SU-DHL-6 (cell line): Measurements from ENCODE around the gene RSPRY1.

Experiments
- H2AFZ ChIP-seq: fragments of 200-600 bp; sonication (generic); 2 replicates; pipeline ENCODE4 v1.6.1; 2014; ENCODE audit warnings: low read depth, mild to moderate bottlenecking, moderate library complexity, mixed read lengths, antibody characterized with exemption, low read length; ENCODE audit not compliant: severe bottlenecking
- H3F3A ChIP-seq: fragments of 200-600 bp; shearing (Covaris generic); 2 replicates; pipeline ENCODE4 v1.6.0; 2016; ENCODE audit warnings: antibody characterized with exemption, mild to moderate bottlenecking; ENCODE audit not compliant: insufficient read depth
- H3K27ac ChIP-seq: fragments of 200-600 bp; sonication (generic); 2 replicates; pipeline ENCODE4 v1.5.1; 2016; ENCODE audit warnings: low read depth, mild to moderate bottlenecking, low read length, moderate library complexity, mixed read lengths
- H3K27me3 ChIP-seq: fragments of 200-600 bp; sonication (generic), shearing (Covaris generic); 2 replicates; pipeline ENCODE4 v1.6.0; 2014; ENCODE audit warnings: mild to moderate bottlenecking, low read length
- H3K36me3 ChIP-seq: fragments of 200-600 bp; sonication (generic); 2 replicates; pipeline ENCODE4 v1.6.1; 2014; ENCODE audit warnings: mild to moderate bottlenecking, low read length, mixed read lengths
- H3K4me2 ChIP-seq: fragments of 300-600, 200-600 bp; shearing (Covaris generic), sonication (generic); 2 replicates; pipeline ENCODE4 v1.6.0; 2014; ENCODE audit warnings: low read length, low read depth, mild to moderate bottlenecking; ENCODE audit not compliant: poor library complexity, severe bottlenecking
- H3K4me3 ChIP-seq: fragments of 200-600 bp; sonication (generic); 2 replicates; pipeline ENCODE4 v1.5.1; 2014; ENCODE audit warnings: antibody characterized with exemption, low read length, mild to moderate bottlenecking, mixed read lengths; ENCODE audit not compliant: insufficient read depth, poor library complexity, severe bottlenecking
- H3K79me2 ChIP-seq: fragments of 200-600 bp; sonication (generic); 2 replicates; pipeline ENCODE4 v1.6.1; 2014; ENCODE audit warnings: mild to moderate bottlenecking, low read length, moderate library complexity; ENCODE audit not compliant: insufficient read depth
- H3K9ac ChIP-seq: fragments of 200-600 bp; sonication (generic); 2 replicates; pipeline ENCODE4 v1.7.0; 2014; ENCODE audit warnings: mild to moderate bottlenecking, low read length
- H3K9me2 ChIP-seq: fragments of 200-600 bp; sonication (generic); replicated peaks from 2 replicates; pipeline ENCODE4 v1.6.1; 2014; ENCODE audit warnings: low read length; ENCODE audit not compliant: insufficient read depth
- H3K9me3 ChIP-seq: fragments of 200-600 bp; sonication (generic); 2 replicates; pipeline ENCODE4 v1.6.1; 2014; ENCODE audit warnings: low read length, mixed read lengths; ENCODE audit not compliant: insufficient read depth
- H4K20me1 ChIP-seq: fragments of 200-600 bp; sonication (generic); 2 replicates; pipeline ENCODE4 v1.6.1; 2014; ENCODE audit warnings: low read depth, mild to moderate bottlenecking, antibody characterized with exemption, low read length, moderate library complexity, mixed read lengths
- CTCF ChIP-seq: fragments of 200-600 bp; sonication (generic); IDR thresholded peaks from one replicate; pipeline ENCODE4 v1.5.1; 2017; ENCODE audit warnings: antibody characterized with exemption, mild to moderate bottlenecking, low read length, moderate library complexity; ENCODE audit not compliant: insufficient read depth, poor library complexity, severe bottlenecking
- EZH2phosphoT487 ChIP-seq: fragments of 200-600 bp; sonication (generic), shearing (Covaris generic); conservative IDR thresholded peaks from 2 replicates; pipeline ENCODE4 v1.6.1; 2018; ENCODE audit warnings: mild to moderate bottlenecking, antibody characterized with exemption, low read length, moderate library complexity, mixed read lengths

RSPRY1 gene

GRCh38 chr16:57257455-57258070, 71.4 kb downstream of the RSPRY1 start:
- no peaks in the 10 kb centered on the region for H4K20me1 ChIP-seq
- peaks cover 4% of the 10 kb centered on the region; the same call in 1 of the 2 replicates for H3K9me3 ChIP-seq
- no peak overlapping the region for H3K27ac ChIP-seq
- no peaks in the 10 kb centered on the region for H3K27me3 ChIP-seq
- H3K9me2 ChIP-seq: no peaks in the 10 kb centered on the region
- TF ChIP-seq EZH2phosphoT487: no peak
- no peak for TF ChIP-seq CTCF
- no peak overlapping the region for H3K4me3 ChIP-seq
- H3F3A ChIP-seq: no peaks in the 10 kb centered on the region
- no peak overlapping the region for H2AFZ ChIP-seq
- H3K4me2 ChIP-seq: no peak overlapping the region
- peaks cover 7% of the 10 kb centered on the region for H3K36me3 ChIP-seq
- no peak overlapping the region for H3K9ac ChIP-seq
- no peaks in the 10 kb centered on the region for H3K79me2 ChIP-seq

GRCh38 chr16:57258226-57258909, 72.2 kb downstream of the RSPRY1 start:
- no peak overlapping the region for H3K9ac ChIP-seq
- H3K9me2 ChIP-seq: no peaks in the 10 kb centered on the region
- no peaks in the 10 kb centered on the region for H3F3A ChIP-seq
- no peak overlapping the region for H3K27ac ChIP-seq
- TF ChIP-seq CTCF (no peak), EZH2phosphoT487 (no peak)
- no peak overlapping the region for H3K4me2 ChIP-seq
- no peaks in the 10 kb centered on the region for H4K20me1 ChIP-seq
- no peaks in the 10 kb centered on the region for H3K27me3 ChIP-seq
- no peaks in the 10 kb centered on the region for H3K9me3 ChIP-seq
- no peaks in the 10 kb centered on the region for H3K36me3 ChIP-seq
- H2AFZ ChIP-seq: no peak overlapping the region
- no peak overlapping the region for H3K4me3 ChIP-seq
- no peaks in the 10 kb centered on the region for H3K79me2 ChIP-seq

GRCh38 chr16:57258910-57259475, 72.9 kb downstream of the RSPRY1 start:
- Histone ChIP-seq H3K9me2 (no peaks in the 10 kb centered on the region), H3K79me2 (no peaks in the 10 kb centered on the region)
- TF ChIP-seq EZH2phosphoT487 (no peak), CTCF (no peak)

More at GRCh38 chr16:57258910-57259475, 72.9 kb downstream of the RSPRY1 start:
- no peaks in the 10 kb centered on the region for H4K20me1 ChIP-seq
- H3K4me3 ChIP-seq: no peak overlapping the region
- H3K27me3 ChIP-seq: no peaks in the 10 kb centered on the region
- no peak overlapping the region for H3K4me2 ChIP-seq
- H3K36me3 ChIP-seq: no peaks in the 10 kb centered on the region
- no peak overlapping the region for H3K9ac ChIP-seq
- no peak overlapping the region for H3K27ac ChIP-seq
- H3F3A ChIP-seq: no peaks in the 10 kb centered on the region
- no peak overlapping the region for H2AFZ ChIP-seq
- no peaks in the 10 kb centered on the region for H3K9me3 ChIP-seq
